ENCODE results near the gene SULT1A1. TPM values are rescaled to one million over a fixed set of nuclear protein-coding genes. Genes with fewer than 3 reads are reported as not detected.

SULT1A1 gene
- total RNA-seq, 1 experiment from 2014 or later: 1.5 TPM

DNA sequence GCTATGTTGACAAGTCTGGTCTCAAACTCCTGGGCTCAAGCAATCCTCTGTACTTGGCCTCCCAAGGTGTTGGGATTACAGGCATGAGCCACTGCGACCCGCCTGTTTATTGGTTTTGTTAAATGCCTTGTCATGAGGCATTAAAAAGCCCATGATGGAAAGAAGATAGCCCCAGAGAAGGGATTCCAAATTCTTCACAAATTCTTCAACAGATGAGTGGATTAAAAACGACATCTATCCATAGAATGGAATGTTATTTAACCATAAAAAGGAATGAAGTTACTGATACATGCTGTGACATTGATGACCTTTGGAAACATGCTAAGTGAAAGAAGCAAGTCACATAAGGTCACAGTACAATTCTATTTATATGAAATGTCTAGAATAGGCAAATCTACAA lies 51.4 kb downstream of the SULT1A1 start:
- H3K4me3 ChIP-seq (ENCODE audit: low read depth in 2 of 2, low read length in 2 of 2): no peak overlapping the region
- ATAC-seq (no peak), DNase-seq (ENCODE audit: low read depth, low spot score) (no peak)
- ChIA-PET CTCF (no interaction called here), POLR2A (no interaction called here)
- BruUV-seq (replicated peaks): no TSS peak
- H3K9me3 ChIP-seq (ENCODE audit: control insufficient read depth, insufficient read depth, low read depth, low read length): no peaks in the 10 kb centered on the region
- no peaks in the 10 kb centered on the region for H3K36me3 ChIP-seq (ENCODE audit: control insufficient read depth, insufficient read depth, low read length)
- intact Hi-C loops (cut with micrococcal nuclease; ENCODE audit: unreplicated experiment): no loop called here
- in situ Hi-C loops (cut with HindIII; ENCODE audit: low pct_unique_long_range_greater_than_20kb, low sequenced_read_pairs): no loop called here
- no peaks in the 10 kb centered on the region for H3K27me3 ChIP-seq (ENCODE audit: control insufficient read depth, insufficient read depth, low read length)
- no peak overlapping the region for H3K27ac ChIP-seq (ENCODE audit: low read length)
- H3K4me1 ChIP-seq (ENCODE audit: control insufficient read depth, insufficient read depth, low read length): peaks cover 10% of the 10 kb centered on the region
- no peak for TF ChIP-seq POLR2AphosphoS5 (IDR thresholded peaks at IDR 0.05; ENCODE audit: low read depth, low read length)
- TF ChIP-seq, protein P1, sequence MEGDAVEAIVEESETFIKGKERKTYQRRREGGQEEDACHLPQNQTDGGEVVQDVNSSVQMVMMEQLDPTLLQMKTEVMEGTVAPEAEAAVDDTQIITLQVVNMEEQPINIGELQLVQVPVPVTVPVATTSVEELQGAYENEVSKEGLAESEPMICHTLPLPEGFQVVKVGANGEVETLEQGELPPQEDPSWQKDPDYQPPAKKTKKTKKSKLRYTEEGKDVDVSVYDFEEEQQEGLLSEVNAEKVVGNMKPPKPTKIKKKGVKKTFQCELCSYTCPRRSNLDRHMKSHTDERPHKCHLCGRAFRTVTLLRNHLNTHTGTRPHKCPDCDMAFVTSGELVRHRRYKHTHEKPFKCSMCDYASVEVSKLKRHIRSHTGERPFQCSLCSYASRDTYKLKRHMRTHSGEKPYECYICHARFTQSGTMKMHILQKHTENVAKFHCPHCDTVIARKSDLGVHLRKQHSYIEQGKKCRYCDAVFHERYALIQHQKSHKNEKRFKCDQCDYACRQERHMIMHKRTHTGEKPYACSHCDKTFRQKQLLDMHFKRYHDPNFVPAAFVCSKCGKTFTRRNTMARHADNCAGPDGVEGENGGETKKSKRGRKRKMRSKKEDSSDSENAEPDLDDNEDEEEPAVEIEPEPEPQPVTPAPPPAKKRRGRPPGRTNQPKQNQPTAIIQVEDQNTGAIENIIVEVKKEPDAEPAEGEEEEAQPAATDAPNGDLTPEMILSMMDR (IDR thresholded peaks at IDR 0.05): no peak
- TF ChIP-seq, protein P2, sequence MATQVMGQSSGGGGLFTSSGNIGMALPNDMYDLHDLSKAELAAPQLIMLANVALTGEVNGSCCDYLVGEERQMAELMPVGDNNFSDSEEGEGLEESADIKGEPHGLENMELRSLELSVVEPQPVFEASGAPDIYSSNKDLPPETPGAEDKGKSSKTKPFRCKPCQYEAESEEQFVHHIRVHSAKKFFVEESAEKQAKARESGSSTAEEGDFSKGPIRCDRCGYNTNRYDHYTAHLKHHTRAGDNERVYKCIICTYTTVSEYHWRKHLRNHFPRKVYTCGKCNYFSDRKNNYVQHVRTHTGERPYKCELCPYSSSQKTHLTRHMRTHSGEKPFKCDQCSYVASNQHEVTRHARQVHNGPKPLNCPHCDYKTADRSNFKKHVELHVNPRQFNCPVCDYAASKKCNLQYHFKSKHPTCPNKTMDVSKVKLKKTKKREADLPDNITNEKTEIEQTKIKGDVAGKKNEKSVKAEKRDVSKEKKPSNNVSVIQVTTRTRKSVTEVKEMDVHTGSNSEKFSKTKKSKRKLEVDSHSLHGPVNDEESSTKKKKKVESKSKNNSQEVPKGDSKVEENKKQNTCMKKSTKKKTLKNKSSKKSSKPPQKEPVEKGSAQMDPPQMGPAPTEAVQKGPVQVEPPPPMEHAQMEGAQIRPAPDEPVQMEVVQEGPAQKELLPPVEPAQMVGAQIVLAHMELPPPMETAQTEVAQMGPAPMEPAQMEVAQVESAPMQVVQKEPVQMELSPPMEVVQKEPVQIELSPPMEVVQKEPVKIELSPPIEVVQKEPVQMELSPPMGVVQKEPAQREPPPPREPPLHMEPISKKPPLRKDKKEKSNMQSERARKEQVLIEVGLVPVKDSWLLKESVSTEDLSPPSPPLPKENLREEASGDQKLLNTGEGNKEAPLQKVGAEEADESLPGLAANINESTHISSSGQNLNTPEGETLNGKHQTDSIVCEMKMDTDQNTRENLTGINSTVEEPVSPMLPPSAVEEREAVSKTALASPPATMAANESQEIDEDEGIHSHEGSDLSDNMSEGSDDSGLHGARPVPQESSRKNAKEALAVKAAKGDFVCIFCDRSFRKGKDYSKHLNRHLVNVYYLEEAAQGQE (IDR thresholded peaks at IDR 0.05; ENCODE audit: insufficient read depth in 1 of 2, low read depth in 2 of 2, low read length in 1 of 2): no peak
- TF ChIP-seq TCF7L2 (IDR thresholded peaks at IDR 0.05; ENCODE audit: low read depth, low read length): no peak
- no peak for TF ChIP-seq SIN3A (IDR thresholded peaks at IDR 0.05; ENCODE audit: borderline replicate concordance, insufficient read depth, low read depth, low read length)

DNA sequence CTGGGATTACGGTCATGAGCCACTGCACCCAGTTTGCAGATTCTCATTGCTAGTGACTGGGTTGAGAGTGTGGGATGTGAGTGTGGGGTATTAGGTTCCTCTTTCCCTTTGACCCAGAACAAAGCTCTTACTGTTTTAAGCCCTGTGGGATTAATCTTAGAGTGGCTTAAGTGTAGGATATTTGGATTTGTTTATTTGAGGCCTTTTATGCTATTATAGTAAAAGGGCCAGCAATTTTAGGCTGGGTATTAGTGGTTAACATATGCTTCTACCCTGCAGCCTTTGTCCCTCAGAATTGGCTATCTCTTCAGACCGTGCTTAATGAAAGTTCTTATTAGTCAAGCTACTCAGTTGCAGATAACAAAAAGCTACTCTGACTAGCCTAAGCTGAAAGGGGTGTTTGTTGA lies 52.9 kb downstream of the SULT1A1 start:
- Histone ChIP-seq H3K27me3 (ENCODE audit: control insufficient read depth, insufficient read depth, low read length) (no peaks in the 10 kb centered on the region), H3K9me3 (ENCODE audit: control insufficient read depth, insufficient read depth, low read depth, low read length) (no peaks in the 10 kb centered on the region), H3K27ac (ENCODE audit: low read length) (no peak overlapping the region), H3K4me3 (ENCODE audit: low read depth in 2 of 2, low read length in 2 of 2) (no peak overlapping the region), H3K36me3 (ENCODE audit: control insufficient read depth, insufficient read depth, low read length) (no peaks in the 10 kb centered on the region), H3K4me1 (ENCODE audit: control insufficient read depth, insufficient read depth, low read length) (peaks cover 7% of the 10 kb centered on the region)
- no peak for ATAC-seq
- ChIA-PET POLR2A (interaction anchor here (0.6 kb wide), 1 partner anchor 255 kb away, joined by 4 read pairs; no protein-coding TSS in a partner anchor), CTCF (no interaction called here)
- intact Hi-C loops (cut with micrococcal nuclease; ENCODE audit: unreplicated experiment) (no loop called here), in situ Hi-C loops (cut with HindIII; ENCODE audit: low pct_unique_long_range_greater_than_20kb, low sequenced_read_pairs) (no loop called here)
- no peak for TF ChIP-seq TCF7L2 (IDR thresholded peaks at IDR 0.05; ENCODE audit: low read depth, low read length)
- TF ChIP-seq POLR2AphosphoS5 (IDR thresholded peaks at IDR 0.05; ENCODE audit: low read depth, low read length): no peak
- no TSS peak for BruUV-seq (replicated peaks)
- DNase-seq (ENCODE audit: low read depth, low spot score): no peak

DNA sequence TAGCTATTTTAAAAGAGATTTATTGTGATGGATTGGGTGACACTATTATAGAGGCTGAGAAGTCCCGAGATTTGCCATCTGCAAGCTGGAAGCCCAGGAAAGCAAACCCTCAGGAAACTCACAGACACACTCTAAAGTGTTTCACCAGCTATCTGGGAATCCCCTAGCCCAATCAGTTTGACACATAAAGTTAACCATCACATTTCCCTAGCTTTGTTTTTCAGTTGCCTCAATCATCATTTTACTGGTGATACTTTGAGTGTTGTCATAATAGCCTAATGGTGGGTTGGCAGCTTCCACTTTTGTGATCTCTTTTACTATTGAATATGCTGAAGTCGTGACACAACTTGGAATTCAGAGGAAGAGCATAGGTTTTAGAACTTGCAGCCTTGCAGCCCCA lies 54.3 kb downstream of the SULT1A1 start:
- no peaks in the 10 kb centered on the region for H3K27me3 ChIP-seq (ENCODE audit: control insufficient read depth, insufficient read depth, low read length)
- BruUV-seq (replicated peaks): no TSS peak
- no peaks in the 10 kb centered on the region for H3K9me3 ChIP-seq (ENCODE audit: control insufficient read depth, insufficient read depth, low read depth, low read length)
- no peak overlapping the region for H3K27ac ChIP-seq (ENCODE audit: low read length)
- H3K4me3 ChIP-seq (ENCODE audit: low read depth in 2 of 2, low read length in 2 of 2): no peak overlapping the region
- ATAC-seq (no peak), DNase-seq (ENCODE audit: low read depth, low spot score) (no peak)
- in situ Hi-C loops (cut with HindIII; ENCODE audit: low pct_unique_long_range_greater_than_20kb, low sequenced_read_pairs): no loop called here
- ChIA-PET POLR2A (no interaction called here), CTCF (no interaction called here)
- H3K36me3 ChIP-seq (ENCODE audit: control insufficient read depth, insufficient read depth, low read length): no peaks in the 10 kb centered on the region
- intact Hi-C loops (cut with micrococcal nuclease; ENCODE audit: unreplicated experiment): no loop called here
- TF ChIP-seq, protein P1 (IDR thresholded peaks at IDR 0.05): no peak
- no peak for TF ChIP-seq SIN3A (IDR thresholded peaks at IDR 0.05; ENCODE audit: borderline replicate concordance, insufficient read depth, low read depth, low read length)
- TF ChIP-seq, protein P2 (IDR thresholded peaks at IDR 0.05; ENCODE audit: insufficient read depth in 1 of 2, low read depth in 2 of 2, low read length in 1 of 2): no peak
- TF ChIP-seq POLR2AphosphoS5 (IDR thresholded peaks at IDR 0.05; ENCODE audit: low read depth, low read length): no peak
- no peak for TF ChIP-seq TCF7L2 (IDR thresholded peaks at IDR 0.05; ENCODE audit: low read depth, low read length)
- H3K4me1 ChIP-seq (ENCODE audit: control insufficient read depth, insufficient read depth, low read length): peaks cover 6% of the 10 kb centered on the region

All from Panc1 (cell line).